ENCODE data around the gene IDI2. TPM values are rescaled to one million over a fixed set of nuclear protein-coding genes. Genes with fewer than 3 reads are reported as not detected.

Gene IDI2
- total RNA-seq, 2 donors from 2014 or later: not detected

- Histone ChIP-seq H3K4me1 (replicated peaks) (no peaks in the 10 kb centered on the region), H3K4me3 (no peak overlapping the region), H3K9me3 (no peaks in the 10 kb centered on the region), H3K27me3 (replicated peaks; ENCODE audit: insufficient read depth) (no peaks in the 10 kb centered on the region), H3K36me3 (no peaks in the 10 kb centered on the region), H3K27ac (no peak overlapping the region)
- no peak for TF ChIP-seq POLR2AphosphoS5 (IDR thresholded peaks at IDR 0.05)
- no peak for TF ChIP-seq CTCF (IDR thresholded peaks at IDR 0.05)
- no peak for TF ChIP-seq POLR2A (IDR thresholded peaks at IDR 0.05)
- 66% methylated on average over 4 of the region's 4 CpGs for WGBS
- no peak for DNase-seq (ENCODE audit: low spot score)
- intact Hi-C loops (cut with DNase I): no loop called here
These were observed 54.5 kb downstream of the IDI2 start for GRCh38 chr10:971150-971542.

DNA sequence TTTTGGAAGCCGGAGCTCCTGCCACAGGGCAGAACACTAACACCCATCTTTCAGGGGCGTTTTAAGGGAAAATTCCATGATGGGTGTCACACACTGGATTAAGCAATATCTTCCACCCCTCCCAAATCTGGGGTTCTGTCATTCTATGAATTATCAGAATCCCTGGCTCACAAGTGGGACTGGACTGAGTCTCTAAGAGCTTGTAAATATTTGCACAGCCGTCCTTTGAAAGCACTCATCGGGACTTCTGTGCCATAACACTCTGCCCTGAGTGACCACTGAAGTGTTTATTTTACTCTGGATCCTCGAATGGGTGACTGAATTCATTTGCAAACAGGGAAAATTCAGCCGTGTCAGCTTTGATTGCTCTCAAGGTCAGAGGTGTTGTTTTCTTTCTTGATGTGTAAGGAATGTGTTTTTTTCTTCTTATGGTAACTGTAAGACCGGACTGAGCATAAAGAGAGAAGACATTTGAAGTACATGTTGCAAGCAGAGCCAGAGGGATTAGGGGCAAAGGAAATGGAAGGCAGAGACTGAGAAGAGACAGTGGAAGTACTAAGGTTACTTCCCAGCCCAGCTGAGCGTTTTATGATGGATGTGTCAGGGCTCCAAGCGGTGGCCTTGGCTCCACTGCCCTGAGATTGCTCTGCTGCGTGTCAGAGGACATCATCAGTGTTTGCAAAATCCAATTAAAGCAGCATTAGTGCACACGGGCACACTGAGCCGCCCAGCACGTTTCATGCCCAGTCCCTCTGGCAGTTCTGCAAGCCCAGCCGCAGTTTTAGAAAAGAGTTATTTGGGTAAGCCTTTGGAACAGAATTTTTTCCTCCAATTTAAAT, 55.1 kb downstream of the IDI2 start:
- no peaks in the 10 kb centered on the region for H3K4me1 ChIP-seq (replicated peaks)
- no peak overlapping the region for H3K4me3 ChIP-seq
- no peaks in the 10 kb centered on the region for H3K36me3 ChIP-seq
- no peak overlapping the region for H3K27ac ChIP-seq
- no peaks in the 10 kb centered on the region for H3K9me3 ChIP-seq
- intact Hi-C loops (cut with DNase I): no loop called here
- no peak for DNase-seq (ENCODE audit: low spot score)
- no peak for TF ChIP-seq CTCF (IDR thresholded peaks at IDR 0.05)
- no peak for TF ChIP-seq POLR2AphosphoS5 (IDR thresholded peaks at IDR 0.05)
- TF ChIP-seq POLR2A (IDR thresholded peaks at IDR 0.05): no peak
- 11% methylated on average over 14 of the region's 14 CpGs for WGBS
- H3K27me3 ChIP-seq (replicated peaks; ENCODE audit: insufficient read depth): no peaks in the 10 kb centered on the region

DNA sequence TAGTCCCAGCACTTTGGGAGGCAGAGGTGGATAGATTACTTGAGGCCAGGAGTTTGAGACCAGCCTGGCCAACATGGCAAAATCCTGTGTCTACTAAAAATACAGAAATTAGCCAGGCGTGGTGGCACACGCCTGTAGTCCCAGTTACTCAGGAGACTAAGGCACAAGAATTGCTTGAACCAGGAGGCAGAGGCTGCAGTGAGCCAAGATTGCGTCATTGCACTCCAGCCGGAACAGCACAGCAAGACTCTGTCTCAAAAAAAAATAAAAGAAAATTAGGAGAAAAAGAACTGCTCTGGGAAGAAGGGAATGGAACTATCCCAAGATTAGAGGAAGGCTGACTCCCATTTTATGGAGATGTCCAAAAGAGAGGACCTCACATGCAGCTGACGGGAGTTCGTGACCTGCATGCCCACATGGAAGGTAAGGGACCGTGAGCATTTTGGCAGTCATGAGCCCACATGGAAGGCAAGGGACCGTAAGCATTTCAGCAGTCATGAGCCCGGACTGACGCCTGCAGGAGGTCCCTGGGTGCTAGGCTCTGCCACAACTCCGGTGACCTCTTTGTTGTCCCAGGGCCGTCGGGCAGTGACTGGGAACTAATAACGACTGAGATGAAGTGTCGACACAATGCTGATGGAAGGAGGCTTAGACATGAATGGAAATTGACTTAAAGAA, 56.0 kb downstream of the IDI2 start:
- no peak for DNase-seq (ENCODE audit: low spot score)
- H3K27ac ChIP-seq: no peak overlapping the region
- intact Hi-C loops (cut with DNase I): no loop called here
- TF ChIP-seq POLR2AphosphoS5 (IDR thresholded peaks at IDR 0.05): no peak
- no peak for TF ChIP-seq POLR2A (IDR thresholded peaks at IDR 0.05)
- TF ChIP-seq CTCF (IDR thresholded peaks at IDR 0.05): no peak
- H3K4me1 ChIP-seq (replicated peaks): no peaks in the 10 kb centered on the region
- no peaks in the 10 kb centered on the region for H3K9me3 ChIP-seq
- H3K27me3 ChIP-seq (replicated peaks; ENCODE audit: insufficient read depth): no peaks in the 10 kb centered on the region
- WGBS: 70% methylated on average over 15 of the region's 15 CpGs
- no peak overlapping the region for H3K4me3 ChIP-seq
- no peaks in the 10 kb centered on the region for H3K36me3 ChIP-seq

Other genes with a start within 250 kb of the IDI2 start
- 10 to 100 TPM; 51.9 to 95.4 TPM for gene LARP4B, start 94.2 kb downstream of the IDI2 start, total RNA-seq
- 10 to 100 TPM; 15.6 to 39.9 TPM for gene GTPBP4, start 37.4 kb downstream of the IDI2 start, total RNA-seq
- 10 to 100 TPM; 30.9 to 36.8 TPM for gene IDI1, start 23.3 kb upstream of the IDI2 start, total RNA-seq
- 10 to 100 TPM; 11.9 to 22.8 TPM for gene WDR37, start 30.5 kb upstream of the IDI2 start, total RNA-seq